Progenitor cell of endocrine pancreas (in vitro differentiated cells): ENCODE measurements around the gene KEL. TPM values are rescaled to one million over a fixed set of nuclear protein-coding genes. Genes with fewer than 3 reads are reported as not detected.

Source experiments
- DNase-seq: peaks from one replicate; pipeline ENCODE4 v3.0.0; 2021; ENCODE audit warnings: low spot score; ENCODE audit not compliant: unreplicated experiment
- H3K27ac Mint-ChIP-seq: 2 replicates; pipeline ENCODE4 v1.8.0; 2021; ENCODE audit warnings: mild to moderate bottlenecking, moderate library complexity, mixed read lengths
- H3K27me3 Mint-ChIP-seq: 2 replicates; pipeline ENCODE4 v1.8.0; 2021; ENCODE audit warnings: mixed read lengths
- H3K36me3 Mint-ChIP-seq: 2 replicates; pipeline ENCODE4 v1.8.0; 2022; ENCODE audit warnings: mixed read lengths; ENCODE audit not compliant: insufficient read depth
- H3K4me1 Mint-ChIP-seq: 2 replicates; pipeline ENCODE4 v1.8.0; 2021; ENCODE audit warnings: low read depth, mixed read lengths
- H3K4me3 Mint-ChIP-seq: 2 replicates; pipeline ENCODE4 v1.8.0; 2021; ENCODE audit warnings: low read depth, mild to moderate bottlenecking, moderate library complexity, mixed read lengths
- H3K9me3 Mint-ChIP-seq: 2 replicates; pipeline ENCODE4 v1.8.0; 2021; ENCODE audit warnings: low read depth, mixed read lengths
- CTCF ChIP-seq: fragments of 200-600 bp; sonication (generic); IDR thresholded peaks from one replicate; pipeline ENCODE4 v1.5.0; 2021; ENCODE audit warnings: antibody characterized with exemption, mild to moderate bottlenecking; ENCODE audit not compliant: unreplicated experiment
- total RNA-seq: library from RNA; stranded (reverse); gene quantifications from 2 replicates; pipeline ENCODE4 v1.2.1, GENCODE V29; 2021

The KEL gene
- total RNA-seq, 1 donor from 2014 or later: 1.7 TPM

GRCh38 chr7:142942746-142943145 lies 19.4 kb downstream of the KEL start:
- DNase-seq: no peak
- Mint-ChIP-seq H3K27me3 (peaks cover 25% of the 10 kb centered on the region), H3K27ac (peak overlapping the region; percentile 81), H3K4me1 (peaks cover 4% of the 10 kb centered on the region), H3K36me3 (no peaks in the 10 kb centered on the region), H3K9me3 (no peaks in the 10 kb centered on the region), H3K4me3 (no peak overlapping the region)
- no peak for TF ChIP-seq CTCF

DNA sequence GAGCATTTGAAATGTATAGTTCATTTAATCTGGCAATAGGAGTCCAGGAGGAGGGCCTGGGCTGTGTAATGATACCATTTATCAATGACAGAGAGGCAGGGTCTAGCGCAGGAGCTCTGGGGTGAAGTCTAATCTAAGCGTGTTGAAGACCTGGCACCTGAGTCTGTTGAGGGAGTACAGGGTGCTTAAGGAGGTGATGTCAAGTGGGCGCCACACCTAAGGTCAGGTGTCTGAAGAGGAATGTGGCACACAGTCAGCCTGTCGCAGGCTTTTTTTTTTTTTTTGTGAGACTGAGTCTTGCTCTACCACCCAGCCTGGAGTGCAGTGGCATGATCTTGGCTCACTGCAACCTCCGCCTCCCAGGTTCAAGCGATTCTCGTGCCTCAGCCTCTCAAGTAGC lies 20.6 kb downstream of the KEL start:
- Mint-ChIP-seq H3K27me3 (peaks cover 22% of the 10 kb centered on the region), H3K4me3 (no peak overlapping the region)

DNA sequence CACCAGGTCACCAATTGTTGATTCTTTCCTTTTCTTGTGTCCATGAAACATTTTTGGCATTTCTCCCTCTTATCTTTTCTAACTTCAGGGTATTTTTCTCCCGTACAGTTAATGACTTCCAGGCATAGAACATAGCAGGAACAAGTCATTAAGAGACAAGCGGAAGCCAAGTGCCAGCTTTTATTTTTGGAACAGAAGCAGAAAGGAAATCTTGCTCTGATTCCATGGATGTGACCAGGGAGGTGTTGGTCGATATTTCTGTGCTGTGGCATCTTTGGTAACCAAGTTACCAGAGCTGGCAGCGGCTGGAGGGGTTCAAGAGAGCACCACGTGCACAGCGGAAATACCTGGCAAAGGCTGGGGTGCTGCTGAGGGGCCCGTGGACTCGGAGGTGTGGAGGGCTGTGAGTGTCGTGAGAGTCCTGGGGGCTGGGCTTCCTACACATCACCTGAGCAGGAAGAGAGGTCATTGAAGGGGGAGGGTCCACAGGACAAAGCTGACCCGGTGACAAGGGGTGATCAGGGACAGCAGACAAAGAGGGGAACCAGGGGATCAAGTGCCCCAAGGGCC lies 21.1 kb downstream of the KEL start:
- no peak for DNase-seq
- no peak for TF ChIP-seq CTCF
- Mint-ChIP-seq H3K27me3 (peaks cover 23% of the 10 kb centered on the region), H3K36me3 (no peaks in the 10 kb centered on the region), H3K9me3 (no peaks in the 10 kb centered on the region), H3K4me1 (peaks cover 4% of the 10 kb centered on the region), H3K27ac (no peak overlapping the region), H3K4me3 (no peak overlapping the region)

More for the DNA sequence above, 20.6 kb downstream of the KEL start:
- no peak for TF ChIP-seq CTCF
- no peak overlapping the region for H3K27ac Mint-ChIP-seq
- peaks cover 4% of the 10 kb centered on the region for H3K4me1 Mint-ChIP-seq
- H3K9me3 Mint-ChIP-seq: no peaks in the 10 kb centered on the region
- H3K36me3 Mint-ChIP-seq: no peaks in the 10 kb centered on the region
- no peak for DNase-seq

- no peak for DNase-seq
- Mint-ChIP-seq H3K36me3 (no peaks in the 10 kb centered on the region), H3K27me3 (peaks cover 23% of the 10 kb centered on the region)
Observed at GRCh38 chr7:142939226-142939910, 22.8 kb downstream of the KEL start, which contains the start of gene LLCFC1. TSS of gene LLCFC1 (plus strand) at chr7:142939484. CDS start at chr7:142939622, 138 bp downstream.

GRCh38 chr7:142938611-142939010 lies 23.6 kb downstream of the KEL start:
- TF ChIP-seq CTCF: no peak
- Mint-ChIP-seq H3K27ac (no peak overlapping the region), H3K27me3 (peaks cover 24% of the 10 kb centered on the region), H3K4me3 (no peak overlapping the region), H3K4me1 (peaks cover 6% of the 10 kb centered on the region), H3K9me3 (no peaks in the 10 kb centered on the region), H3K36me3 (no peaks in the 10 kb centered on the region)
- no peak for DNase-seq

More at GRCh38 chr7:142939226-142939910, 22.8 kb downstream of the KEL start, which contains the start of gene LLCFC1:
- Mint-ChIP-seq H3K27ac (no peak within 1 kb of the TSS), H3K4me3 (no peak within 1 kb of the TSS), H3K9me3 (no peaks in the 10 kb centered on the region), H3K4me1 (peaks cover 6% of the 10 kb centered on the region)
- peak; percentile 52 for TF ChIP-seq CTCF
